ENCODE results near the gene CDC42EP3. TPM values are rescaled to one million over a fixed set of nuclear protein-coding genes. Genes with fewer than 3 reads are reported as not detected.

The CDC42EP3 gene
- total RNA-seq, 1 experiment from 2014 or later: 31.5 TPM

GRCh38 chr2:37621199-37621598, 50.2 kb downstream of the CDC42EP3 start (continued):
- TF ChIP-seq ZSCAN18 (CRISPR knock-in tag; IDR thresholded peaks at IDR 0.05): no peak
- no peak for TF ChIP-seq NR3C1 (CRISPR knock-in tag; conservative IDR thresholded peaks at IDR 0.05; ENCODE audit: low read depth)
- no peak for TF ChIP-seq OVOL2 (CRISPR knock-in tag; IDR thresholded peaks at IDR 0.05; ENCODE audit: borderline replicate concordance)
- TF ChIP-seq PRDM15 (CRISPR knock-in tag; IDR thresholded peaks at IDR 0.05): no peak
- no peak for TF ChIP-seq TCF7 (CRISPR knock-in tag; IDR thresholded peaks at IDR 0.05; ENCODE audit: low read depth)
- TF ChIP-seq ZBTB21 (CRISPR knock-in tag; IDR thresholded peaks at IDR 0.05; ENCODE audit: borderline replicate concordance): no peak
- TF ChIP-seq ZNF219 (CRISPR knock-in tag; IDR thresholded peaks at IDR 0.05; ENCODE audit: borderline replicate concordance): no peak
- no peak for TF ChIP-seq FOXP1 (CRISPR knock-in tag; IDR thresholded peaks at IDR 0.05; ENCODE audit: borderline replicate concordance)
- no peak for TF ChIP-seq JAZF1 (CRISPR knock-in tag; IDR thresholded peaks at IDR 0.05)

- Mint-ChIP-seq H3K27me3 (ENCODE audit: low read depth) (peaks cover 3% of the 10 kb centered on the region; the same call in 1 of the 2 replicates), H3K9me3 (no peaks in the 10 kb centered on the region), H3K4me1 (no peaks in the 10 kb centered on the region), H3K27ac (no peak overlapping the region), H3K4me3 (no peak overlapping the region), H3K36me3 (no peaks in the 10 kb centered on the region)
- ChIA-PET CTCF (no interaction called here), POLR2A (no interaction called here)
- DNase-seq (ENCODE audit: low spot score): no peak
- ATAC-seq: no peak
- TF ChIP-seq SOX15 (CRISPR knock-in tag; IDR thresholded peaks at IDR 0.05) (no peak), FOXK1 (CRISPR knock-in tag; IDR thresholded peaks at IDR 0.05) (no peak), ESRRA (CRISPR knock-in tag; IDR thresholded peaks at IDR 0.05; ENCODE audit: borderline replicate concordance) (no peak), PREB (CRISPR knock-in tag; IDR thresholded peaks at IDR 0.05; ENCODE audit: borderline replicate concordance) (no peak), E2F4 (CRISPR knock-in tag; IDR thresholded peaks at IDR 0.05; ENCODE audit: borderline replicate concordance, low read depth) (no peak), GABPB1 (CRISPR knock-in tag; IDR thresholded peaks at IDR 0.05) (no peak), ZBTB43 (CRISPR knock-in tag; IDR thresholded peaks at IDR 0.05) (no peak), E2F1 (CRISPR knock-in tag; IDR thresholded peaks at IDR 0.05) (no peak), ATF6 (CRISPR knock-in tag; IDR thresholded peaks at IDR 0.05) (no peak), FOXJ3 (CRISPR knock-in tag; IDR thresholded peaks at IDR 0.05; ENCODE audit: borderline replicate concordance) (no peak), SMAD3 (CRISPR knock-in tag; IDR thresholded peaks at IDR 0.05; ENCODE audit: borderline replicate concordance) (no peak), MXD4 (CRISPR knock-in tag; IDR thresholded peaks at IDR 0.05; ENCODE audit: borderline replicate concordance) (no peak), MLX (CRISPR knock-in tag; IDR thresholded peaks at IDR 0.05) (no peak), IRF1 (CRISPR knock-in tag; IDR thresholded peaks at IDR 0.05) (no peak), ZNF396 (CRISPR knock-in tag; IDR thresholded peaks at IDR 0.05; ENCODE audit: borderline replicate concordance) (no peak)
These were observed 51.5 kb downstream of the CDC42EP3 start for GRCh38 chr2:37619959-37620300.
